Left cardiac atrium (tissue), 4 donors: ENCODE results near the gene TPP1. TPM values are rescaled to one million over a fixed set of nuclear protein-coding genes. Genes with fewer than 3 reads are reported as not detected.

Source experiments
- ATAC-seq, 2 donors: fragments of 200-7000 bp; cut with Tn5 transposase; one replicate each; pipeline ENCODE4 v1.9.1; 2020; ENCODE audit warnings: mild to moderate bottlenecking in 2 of 2, moderate library complexity in 2 of 2
- DNase-seq: peaks from one replicate; pipeline ENCODE4 v3.0.0-alpha.2; 2020
- intact Hi-C, 2 donors: fragments of 100-400 bp; cut with DNase I; formaldehyde crosslinking; loops; one replicate each; pipeline versions ENCODE4 v1.14.1 to v1.15.1; 2022 to 2023
- total RNA-seq, 2 donors: library from RNA; stranded (reverse); fragmentation: NEBNext Ultra II Directional; extraction: Animal tissue kit (Norgen Biotek cat#: 25700); gene quantifications; one replicate each; pipeline ENCODE4 v1.2.1, GENCODE V29; 2021
- donor health status: DM: no; HTN: yes; CAD: no.
- donor health status: DM: no; HTN: yes; CAD: no; lungs with severe emphysema.
- donor health status: DM: yes; HTN: yes; CAD: no.
- donor health status: Dilated cardiomyopathy.

The TPP1 gene
- total RNA-seq, 2 donors from 2014 or later = 69.5 to 87.7 TPM

DNA sequence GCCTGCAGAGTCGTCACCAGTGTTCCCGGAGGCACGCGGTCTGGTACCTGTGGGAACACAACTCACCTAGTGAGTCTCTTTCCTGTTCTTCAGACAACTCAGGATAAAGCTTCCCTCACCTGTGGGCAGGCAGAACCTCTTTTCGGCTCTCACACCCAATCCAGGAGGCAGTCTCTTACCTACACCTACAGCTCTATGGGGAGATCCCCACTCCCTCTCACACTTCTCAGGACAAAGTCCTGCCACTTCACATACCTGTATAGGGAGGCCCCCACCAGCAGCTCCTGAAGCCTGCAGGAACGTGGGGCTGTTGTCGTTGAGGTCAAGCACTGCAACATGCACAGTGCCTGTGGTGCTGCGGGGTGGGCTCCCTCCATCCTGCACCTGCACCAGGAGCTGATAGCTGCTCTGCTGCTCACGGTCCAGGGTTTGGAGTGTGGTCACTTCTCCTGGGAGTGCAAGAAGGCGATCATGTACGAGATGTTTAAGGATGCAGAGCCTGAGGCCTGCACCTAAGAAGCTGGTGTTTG lies 12.2 kb upstream of the TPP1 start:
- intact Hi-C loops = no loop called here
- DNase-seq (no peak), ATAC-seq (no peak)

DNA sequence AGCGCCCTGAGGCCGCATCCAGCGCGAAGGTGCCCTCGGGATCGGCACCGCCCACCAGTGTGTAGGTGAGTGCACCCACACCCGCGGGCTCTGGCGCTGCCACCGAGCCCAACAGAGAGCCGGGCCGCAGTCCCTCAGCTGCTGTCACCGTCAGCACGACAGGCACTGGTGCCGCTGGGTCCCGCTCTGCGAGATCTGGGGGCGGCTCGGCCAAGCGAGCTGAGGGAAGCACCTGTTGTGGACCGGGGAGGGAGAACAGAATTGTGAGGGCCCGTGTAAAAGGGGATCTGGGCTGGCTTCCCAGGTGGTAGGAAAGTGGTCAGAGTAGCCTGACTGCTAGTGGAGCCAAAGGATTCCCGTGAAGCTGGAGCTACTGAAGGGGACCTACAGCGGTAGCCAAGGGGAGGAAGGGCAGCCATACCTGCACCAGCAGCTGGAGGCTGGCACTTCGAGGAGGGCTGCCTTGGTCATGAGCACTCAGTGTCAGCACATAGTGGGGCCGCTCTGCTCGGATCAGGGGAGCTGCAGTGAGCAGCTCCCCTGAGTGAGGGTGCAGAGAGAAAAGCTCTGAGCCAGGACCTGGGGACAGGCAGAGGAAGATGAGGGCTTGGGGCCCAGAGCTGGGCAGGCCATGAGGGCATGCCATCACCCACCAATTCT lies 11.5 kb upstream of the TPP1 start:
- DNase-seq = no peak
- intact Hi-C loops = no loop called here
- no peak for ATAC-seq

DNA sequence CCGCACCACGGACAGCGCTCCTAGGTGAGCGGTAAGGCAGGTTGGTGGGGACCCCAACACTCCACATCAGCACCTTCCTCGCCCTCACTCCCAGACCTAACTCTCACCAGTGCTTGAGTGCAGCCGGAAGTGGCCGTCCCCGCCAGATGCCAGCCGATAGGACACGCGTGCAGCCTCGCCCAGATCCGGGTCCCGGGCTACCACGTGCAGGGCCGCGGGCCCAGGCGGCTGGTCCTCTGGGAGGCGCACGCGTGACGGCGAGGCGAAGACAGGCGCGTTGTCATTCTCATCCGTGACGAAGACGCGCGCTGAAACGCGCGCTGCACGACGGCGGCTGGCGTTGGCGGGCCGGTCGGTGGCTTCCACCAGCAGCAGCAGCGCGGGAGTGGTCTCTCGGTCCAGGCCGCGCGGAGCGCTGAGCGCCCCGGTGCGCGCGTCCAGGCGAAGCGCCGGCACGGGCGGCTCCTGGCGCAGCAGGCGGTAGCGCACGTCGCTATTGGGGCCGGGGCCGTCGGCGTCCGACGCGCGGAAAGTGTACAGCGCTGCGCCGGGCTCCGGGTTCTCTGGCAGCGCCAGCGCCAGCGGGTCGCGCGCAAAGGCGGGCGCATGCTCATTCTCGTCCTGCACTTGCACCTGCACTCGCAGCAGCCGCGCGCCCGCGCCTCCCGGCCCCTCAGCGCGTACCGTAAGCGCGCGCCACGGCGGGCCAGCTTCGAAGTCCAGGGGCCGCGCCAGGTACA lies 10.8 kb upstream of the TPP1 start:
- ATAC-seq (no peak), DNase-seq (no peak)
- intact Hi-C loops = no loop called here

DNA sequence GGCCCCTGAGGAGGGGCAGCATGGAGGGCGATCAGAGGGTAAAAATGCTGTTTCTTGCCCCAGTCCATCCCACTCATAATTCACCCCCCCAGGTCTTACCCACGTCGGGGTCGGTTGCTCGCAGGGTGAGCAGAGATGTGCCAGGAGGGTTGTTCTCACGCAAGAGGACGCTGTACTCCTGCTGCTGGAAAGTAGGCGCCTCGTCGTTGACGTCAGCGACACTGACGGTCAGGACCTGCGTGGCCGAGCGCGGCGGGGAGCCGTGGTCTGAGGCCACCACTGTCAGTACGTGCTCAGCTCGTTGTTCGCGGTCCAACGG lies 10.3 kb upstream of the TPP1 start:
- DNase-seq (no peak), ATAC-seq (no peak)
- intact Hi-C loops = no loop called here

DNA sequence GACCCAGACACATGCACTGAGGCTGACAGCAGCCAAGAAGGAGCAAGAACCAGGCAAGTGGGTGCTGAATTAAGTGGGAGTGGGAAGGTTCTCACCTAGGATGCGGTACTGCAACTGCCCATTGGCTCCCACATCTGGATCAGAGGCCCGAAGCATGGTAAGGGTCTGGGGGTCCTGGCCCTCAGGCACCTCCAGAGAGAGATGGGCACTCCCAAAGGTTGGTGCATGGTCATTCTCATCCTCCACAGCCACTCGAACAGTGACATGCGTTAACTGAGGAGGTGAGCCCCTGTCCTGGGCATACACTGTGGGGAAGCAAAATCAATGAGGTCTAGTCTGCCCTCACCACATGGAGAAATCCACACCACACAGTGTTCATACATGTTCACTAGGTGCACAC lies 9.3 kb upstream of the TPP1 start:
- ATAC-seq = no peak
- no peak for DNase-seq
- intact Hi-C loops = no loop called here

DNA sequence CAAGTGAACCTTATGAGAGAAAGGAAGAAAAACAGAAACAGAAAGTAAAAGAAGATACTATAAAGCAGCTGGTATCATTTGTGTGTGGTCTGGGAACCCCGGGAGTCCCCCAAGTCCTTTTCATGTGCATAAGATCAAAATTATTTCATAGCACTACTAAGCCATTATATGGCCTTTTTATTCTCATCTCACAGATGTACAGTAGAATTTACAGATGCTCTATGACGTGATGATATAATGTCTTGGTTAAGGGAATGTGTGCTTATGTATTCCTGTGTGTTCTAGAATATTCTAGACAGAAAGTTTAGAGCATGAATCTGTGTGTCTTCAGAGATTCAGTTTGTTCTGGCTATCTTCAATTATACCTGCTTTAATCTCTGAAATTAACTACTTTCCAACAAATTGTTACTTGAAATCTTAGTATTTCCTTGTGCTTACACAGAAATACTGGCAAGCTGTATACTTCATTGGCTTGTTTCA lies 8.6 kb upstream of the TPP1 start:
- ATAC-seq = no peak
- DNase-seq = no peak
- intact Hi-C loops = no loop called here

DNA sequence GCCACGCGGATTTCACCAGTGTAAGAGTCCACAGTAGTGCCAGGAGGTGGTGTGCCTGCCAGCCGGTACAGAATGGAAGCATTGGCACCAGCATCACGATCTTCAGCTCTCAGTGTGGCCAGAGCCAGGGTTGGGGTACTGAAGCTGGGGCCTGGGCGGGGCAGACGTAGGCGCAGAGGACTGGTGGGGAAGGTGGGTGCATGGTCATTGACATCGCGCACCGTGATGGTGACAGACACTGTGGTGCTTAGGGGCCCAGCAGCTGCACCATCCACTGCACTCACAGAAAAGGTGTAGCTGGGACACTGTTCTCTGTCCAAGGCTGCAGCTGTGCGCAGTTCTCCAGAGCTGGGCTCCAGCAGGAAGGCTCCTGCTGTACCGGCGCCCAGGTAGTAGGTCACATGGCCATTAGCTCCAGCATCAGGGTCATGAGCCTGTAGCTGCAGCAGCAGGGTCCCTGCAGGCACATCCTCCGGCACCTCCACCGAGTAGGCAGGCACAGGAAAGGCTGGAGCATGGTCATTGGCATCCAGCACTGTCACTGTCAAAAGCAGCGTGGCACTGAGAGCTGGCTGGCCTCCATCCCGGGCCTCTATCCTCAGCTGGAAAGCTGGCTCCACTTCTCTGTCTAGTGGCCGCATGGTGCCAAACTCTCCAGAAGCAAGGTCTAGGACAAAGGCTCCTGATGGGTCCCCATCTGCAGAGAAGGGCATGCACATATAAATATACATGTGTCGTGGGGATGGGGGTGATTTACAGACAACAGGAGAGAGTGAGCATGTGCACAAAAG lies 7.9 kb upstream of the TPP1 start:
- intact Hi-C loops = no loop called here
- ATAC-seq (peak; percentile 12 to 27), DNase-seq (no peak)

DNA sequence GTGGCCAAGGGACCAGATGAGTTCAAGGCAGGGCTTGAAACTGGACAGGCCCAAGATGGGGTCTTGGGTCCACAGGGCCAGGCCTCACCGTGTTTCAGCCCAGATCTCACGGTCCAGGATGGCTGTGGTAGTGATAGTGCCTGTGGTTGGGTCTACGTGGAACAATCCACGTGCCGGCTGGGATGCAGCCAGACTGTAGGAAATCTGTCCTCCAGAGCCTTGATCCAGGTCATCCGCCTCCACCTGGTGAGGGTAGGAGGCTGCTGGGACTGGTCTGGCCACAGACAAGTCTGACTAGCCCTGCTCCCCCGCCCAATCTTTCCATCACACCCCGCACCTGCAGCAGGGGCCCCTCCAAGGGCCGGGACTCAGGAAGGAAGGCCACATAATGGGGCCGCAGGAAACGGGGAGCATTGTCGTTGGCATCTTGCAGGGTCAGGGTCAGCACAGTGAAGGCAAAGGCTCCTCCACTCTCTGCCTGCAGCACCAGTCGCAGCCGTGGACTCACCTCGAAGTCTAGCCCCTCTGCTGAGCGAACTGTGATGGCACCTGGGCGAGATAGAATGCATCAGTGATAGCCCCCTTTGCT lies 6.7 kb upstream of the TPP1 start:
- ATAC-seq = no peak

DNA sequence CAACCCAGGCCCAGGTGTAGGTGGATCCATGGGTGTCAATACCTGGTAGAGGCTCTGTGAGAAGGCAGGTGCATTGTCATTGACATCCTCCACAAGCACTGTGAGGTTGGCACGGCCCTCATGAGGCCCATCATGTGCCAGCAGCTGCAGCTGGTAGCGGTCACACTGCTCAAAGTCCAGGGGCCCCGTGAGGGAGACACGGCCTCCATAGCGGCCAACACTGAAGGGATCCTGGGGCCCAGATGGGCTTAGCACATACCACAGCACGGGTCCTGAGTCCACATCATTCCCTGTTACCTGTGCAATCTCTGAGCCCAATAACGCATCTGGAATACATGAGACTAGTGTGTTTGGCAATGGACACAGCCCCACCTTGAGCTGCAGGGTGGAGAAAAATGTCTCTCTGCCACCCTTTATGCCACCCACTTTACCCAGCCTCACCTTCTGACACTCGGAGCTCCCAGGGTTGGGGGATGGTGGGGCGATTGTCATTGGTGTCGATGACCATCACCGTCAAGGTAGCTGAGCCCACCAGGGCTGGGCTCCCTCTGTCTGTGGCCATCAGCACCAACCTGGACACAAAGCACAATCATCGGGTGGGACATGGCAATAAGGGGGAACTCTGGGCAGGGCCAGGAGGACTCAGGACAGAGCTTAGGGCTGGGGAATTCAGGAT lies 6.1 kb upstream of the TPP1 start:
- ATAC-seq (no peak), DNase-seq (no peak)

More for the DNA sequence above, 6.7 kb upstream of the TPP1 start:
- intact Hi-C loops = no loop called here
- DNase-seq = no peak

DNA sequence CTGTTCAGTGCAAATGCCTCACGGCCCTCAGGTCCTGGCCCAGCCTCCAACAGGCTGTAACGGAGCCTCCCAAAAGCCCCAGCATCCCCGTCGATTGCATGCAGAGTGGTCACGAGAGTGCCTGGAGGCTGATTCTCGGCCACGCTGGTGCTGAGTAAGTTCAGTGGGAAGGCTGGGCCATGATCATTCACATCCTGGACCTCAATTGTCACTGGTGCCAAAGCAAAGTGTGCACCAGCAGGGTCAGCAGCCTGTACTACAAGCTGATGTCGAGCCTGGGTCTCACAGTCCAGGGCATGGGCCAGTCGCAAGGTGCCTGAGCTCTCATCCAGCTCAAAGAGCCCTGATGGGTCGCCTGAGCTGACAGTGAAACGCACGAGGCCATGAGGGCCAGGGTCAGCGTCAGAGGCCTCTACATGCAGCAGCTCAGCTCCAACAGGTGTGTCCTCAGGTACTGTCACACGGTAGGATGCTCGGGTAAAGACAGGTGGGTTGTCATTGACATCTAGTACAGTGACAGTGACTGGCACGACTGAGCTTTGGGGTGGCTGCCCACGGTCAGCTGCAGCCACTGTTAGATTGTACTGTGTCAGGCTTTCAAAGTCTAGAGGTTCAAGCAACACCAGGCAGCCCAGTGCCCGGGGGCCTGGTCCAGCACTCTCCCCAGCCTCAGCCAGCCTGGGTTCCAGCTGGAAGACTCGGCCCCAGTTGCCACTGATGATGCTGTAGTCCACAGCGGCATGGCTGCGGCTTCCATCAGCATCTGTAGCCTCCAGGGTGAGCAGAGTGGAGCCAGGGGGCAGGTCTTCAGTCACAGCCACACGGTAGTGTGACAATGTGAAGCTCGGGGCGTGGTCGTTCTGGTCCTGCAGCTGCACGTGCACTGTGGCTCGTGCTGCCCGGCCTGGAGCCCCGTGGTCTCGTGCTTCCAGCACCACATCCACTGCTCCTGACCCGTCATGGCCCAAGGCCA lies 4.5 kb upstream of the TPP1 start:
- no peak for ATAC-seq
- no peak for DNase-seq
- intact Hi-C loops = loop anchor here in 1 of 2 donors (5.0 kb wide), 1 partner anchor 59 kb away; the partner anchor contains the start of gene MRPL17

More for the DNA sequence above, 6.1 kb upstream of the TPP1 start:
- intact Hi-C loops = no loop called here

DNA sequence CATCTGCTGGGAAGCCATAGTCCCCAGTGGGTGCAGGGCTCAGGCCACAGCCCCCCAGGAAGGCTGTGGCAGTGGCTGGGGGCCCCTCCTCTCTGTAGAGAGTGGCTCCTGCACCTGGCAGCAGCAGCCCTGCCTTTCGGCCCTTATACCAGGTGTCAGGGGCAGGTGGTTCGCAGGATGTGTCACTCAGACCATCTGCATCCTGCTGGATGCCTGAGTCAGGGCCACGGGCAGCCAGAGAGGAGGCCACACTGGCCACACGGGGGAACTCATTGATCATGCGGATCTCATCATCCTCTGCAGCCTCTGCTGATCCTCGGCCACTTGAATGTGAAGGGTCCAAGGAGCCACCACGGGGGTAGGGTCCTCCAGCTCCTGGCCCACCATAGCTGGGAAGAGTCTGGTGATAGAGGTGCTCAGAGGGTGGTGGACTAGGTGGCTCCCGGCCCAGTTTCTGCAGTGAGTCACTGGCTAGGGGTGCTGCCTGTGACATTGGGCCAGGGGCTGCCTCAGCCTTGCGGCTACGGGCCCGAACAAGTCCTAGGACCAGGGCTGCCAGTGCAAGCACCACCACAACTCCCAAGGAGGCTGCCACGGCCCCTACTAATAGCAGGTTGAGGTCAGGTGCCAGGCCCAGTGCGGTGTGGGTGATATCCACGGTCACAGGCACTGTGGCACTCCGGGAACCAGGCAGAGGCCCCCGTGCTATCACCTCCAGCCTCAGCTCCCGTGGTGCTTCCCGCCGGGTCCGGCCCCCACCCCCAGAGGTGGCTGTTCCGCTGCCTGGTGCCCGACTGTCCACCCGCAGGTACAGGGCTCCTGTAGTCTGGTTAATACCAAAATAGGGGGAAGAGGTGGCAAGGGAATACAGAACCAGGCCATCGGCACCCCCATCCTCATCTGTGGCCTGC lies 3.3 kb upstream of the TPP1 start:
- intact Hi-C loops = loop anchor here in 1 of 2 donors (5.0 kb wide), 1 partner anchor 60 kb away; the partner anchor contains the start of gene MRPL17
- no peak for DNase-seq

DNA sequence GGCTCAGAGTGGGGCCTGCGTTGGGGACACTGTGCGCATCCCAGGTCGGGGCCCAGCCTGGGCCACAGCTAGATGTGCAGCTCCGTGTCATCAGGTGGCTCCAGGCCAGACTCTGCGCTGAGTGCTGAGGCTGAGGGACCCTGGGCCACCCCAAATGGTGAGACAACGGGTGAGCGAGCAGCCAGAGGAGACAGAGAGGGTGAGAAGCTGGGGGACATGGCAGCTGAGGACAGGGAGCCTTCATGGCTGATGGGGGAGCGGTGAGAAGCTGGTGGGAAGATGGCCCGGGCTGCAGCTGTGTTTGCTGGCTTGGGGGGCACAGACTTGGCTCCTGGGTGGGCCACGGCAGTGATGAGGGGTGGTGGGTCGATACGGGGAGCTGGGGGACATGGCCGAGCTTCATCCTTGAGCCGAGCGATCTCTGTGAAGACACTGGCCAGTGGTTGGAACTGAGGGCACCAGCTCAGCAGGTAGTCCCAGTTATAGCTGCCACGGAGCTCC lies 2.5 kb upstream of the TPP1 start:
- DNase-seq (no peak), ATAC-seq (no peak)
- intact Hi-C loops = loop anchor here in 1 of 2 donors (5.0 kb wide), 1 partner anchor 61 kb away; the partner anchor contains the start of gene MRPL17

More for the DNA sequence above, 3.3 kb upstream of the TPP1 start:
- no peak for ATAC-seq

DNA sequence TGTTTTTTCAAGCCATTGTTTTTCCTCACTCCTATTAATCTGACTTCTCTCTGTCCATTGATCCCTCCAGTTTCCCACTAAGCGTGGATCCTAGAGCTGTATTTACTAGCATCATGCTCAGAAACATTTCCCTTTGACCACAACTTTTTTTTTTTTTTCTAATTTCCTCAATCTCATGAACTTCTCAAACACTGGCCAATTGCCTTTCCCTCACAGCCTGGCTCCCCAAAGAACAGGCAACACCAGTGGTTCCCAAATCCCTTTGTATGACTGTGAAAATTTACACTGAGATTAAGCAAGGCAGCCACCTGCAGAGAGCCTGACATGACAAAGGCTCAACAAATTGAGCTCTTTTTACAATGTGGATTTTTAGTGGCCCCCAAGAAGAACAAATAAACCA lies 1.4 kb upstream of the TPP1 start:
- no peak for DNase-seq
- intact Hi-C loops = loop anchor here in 1 of 2 donors (5.0 kb wide), 1 partner anchor 62 kb away; the partner anchor contains the start of gene MRPL17

DNA sequence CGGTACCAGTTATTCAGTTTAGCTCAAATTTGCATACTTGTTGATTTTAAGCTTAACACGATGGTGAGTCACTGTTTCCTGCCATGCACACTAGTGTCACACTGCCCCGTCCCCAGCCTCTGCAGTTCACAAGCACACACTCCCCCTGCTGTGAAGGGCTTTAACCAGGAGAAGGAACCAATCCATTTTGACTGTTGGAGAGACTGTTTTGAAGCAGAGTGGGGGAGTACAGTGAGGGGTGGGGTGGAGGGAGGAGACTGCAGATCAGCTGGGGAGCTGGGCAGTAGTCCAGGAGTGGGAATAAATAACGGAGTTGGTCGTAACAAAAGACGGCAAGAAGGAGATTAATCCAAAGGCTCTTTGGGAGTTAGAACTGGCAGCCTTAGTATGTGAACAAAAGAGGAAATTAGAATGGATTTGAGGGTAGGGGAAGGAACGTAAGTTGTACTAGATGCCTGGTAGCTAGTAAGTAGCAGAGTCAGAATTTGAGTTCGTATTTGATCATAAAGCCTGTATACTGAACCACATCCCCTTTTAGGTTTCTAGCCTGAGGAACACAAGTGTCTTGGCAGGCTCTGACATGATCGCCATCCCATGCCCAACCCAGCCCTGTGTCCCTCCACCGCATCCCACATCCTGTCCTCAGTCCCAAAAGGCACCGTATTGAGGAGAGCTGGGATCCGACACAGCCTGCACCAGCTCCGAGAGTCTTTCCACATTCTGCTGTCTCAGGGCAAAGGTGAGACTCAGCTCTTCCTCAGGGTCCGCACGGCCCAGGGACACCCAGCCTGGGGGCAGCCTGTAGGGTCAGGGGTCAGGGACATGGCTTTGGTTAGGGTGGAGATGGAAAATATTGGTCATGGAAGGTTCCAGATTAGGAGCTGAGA lies 862 bp downstream of the TPP1 start:
- intact Hi-C loops = no loop called here
- DNase-seq = no peak

More for the DNA sequence above, 1.4 kb upstream of the TPP1 start:
- no peak for ATAC-seq

DNA sequence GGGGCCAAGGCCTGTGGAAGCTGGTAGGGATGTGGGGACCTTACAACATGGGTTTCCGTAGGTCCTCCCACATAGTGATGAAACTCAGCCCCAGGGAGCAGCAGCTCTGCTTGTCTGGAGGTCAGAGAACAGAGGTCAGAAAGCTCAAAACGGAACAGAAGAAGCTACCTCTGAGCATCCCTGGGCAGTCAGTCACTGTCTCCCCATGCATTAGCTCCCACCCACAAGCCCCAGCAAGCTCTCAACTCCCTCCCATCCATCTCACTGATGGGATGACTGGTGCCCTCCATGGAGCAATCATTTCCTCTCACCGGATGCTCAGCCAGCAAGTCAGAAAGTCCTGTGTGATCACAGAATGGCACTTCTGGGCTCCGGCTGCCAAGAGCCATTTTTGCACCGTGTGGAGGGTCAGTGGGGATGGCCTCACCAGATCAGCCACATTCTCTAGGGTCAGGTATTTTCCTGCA lies 1.9 kb downstream of the TPP1 start:
- DNase-seq (no peak), ATAC-seq (no peak)
- intact Hi-C loops = no loop called here

More for the DNA sequence above, 862 bp downstream of the TPP1 start:
- ATAC-seq = peak; percentile 12 to 21
